Mucosa of rectum (tissue), 2 donors: ENCODE measurements around the gene PRTN3.

Source experiments
- H3K27ac ChIP-seq, 2 donors: one replicate each; pipeline ENCODE4 v1.7.0; 2013; ENCODE audit warnings: inconsistent platforms in 2 of 2, low read depth in 2 of 2, low read length in 2 of 2
- H3K27me3 ChIP-seq, 2 donors: one replicate each; pipeline ENCODE4 v1.7.0; 2013; ENCODE audit warnings: low read length in 2 of 2; ENCODE audit not compliant: control insufficient read depth in 2 of 2, insufficient read depth in 2 of 2
- H3K36me3 ChIP-seq, 2 donors: one replicate each; pipeline ENCODE4 v1.7.0; 2013; ENCODE audit warnings: low read length in 2 of 2; ENCODE audit not compliant: control insufficient read depth in 2 of 2, insufficient read depth in 2 of 2
- H3K4me1 ChIP-seq, 2 donors: one replicate each; pipeline ENCODE4 v1.7.0; 2013; ENCODE audit warnings: low read length in 2 of 2, mild to moderate bottlenecking in 1 of 2; ENCODE audit not compliant: control insufficient read depth in 2 of 2, insufficient read depth in 2 of 2
- H3K4me3 ChIP-seq, 2 donors: one replicate each; pipeline ENCODE4 v1.7.0; 2013; ENCODE audit warnings: low read length in 2 of 2
- H3K9ac ChIP-seq, 2 donors: one replicate each; pipeline ENCODE4 v1.7.0; 2013; ENCODE audit warnings: low read length in 2 of 2, low read depth in 1 of 2, mild to moderate bottlenecking in 1 of 2
- H3K9me3 ChIP-seq, 2 donors: one replicate each; pipeline ENCODE4 v1.7.0; 2013; ENCODE audit warnings: low read length in 2 of 2; ENCODE audit not compliant: control insufficient read depth in 2 of 2
- donor health status: healthy.
- donor health status: Normal muscosa, but diverticular disease.

PRTN3 gene

DNA sequence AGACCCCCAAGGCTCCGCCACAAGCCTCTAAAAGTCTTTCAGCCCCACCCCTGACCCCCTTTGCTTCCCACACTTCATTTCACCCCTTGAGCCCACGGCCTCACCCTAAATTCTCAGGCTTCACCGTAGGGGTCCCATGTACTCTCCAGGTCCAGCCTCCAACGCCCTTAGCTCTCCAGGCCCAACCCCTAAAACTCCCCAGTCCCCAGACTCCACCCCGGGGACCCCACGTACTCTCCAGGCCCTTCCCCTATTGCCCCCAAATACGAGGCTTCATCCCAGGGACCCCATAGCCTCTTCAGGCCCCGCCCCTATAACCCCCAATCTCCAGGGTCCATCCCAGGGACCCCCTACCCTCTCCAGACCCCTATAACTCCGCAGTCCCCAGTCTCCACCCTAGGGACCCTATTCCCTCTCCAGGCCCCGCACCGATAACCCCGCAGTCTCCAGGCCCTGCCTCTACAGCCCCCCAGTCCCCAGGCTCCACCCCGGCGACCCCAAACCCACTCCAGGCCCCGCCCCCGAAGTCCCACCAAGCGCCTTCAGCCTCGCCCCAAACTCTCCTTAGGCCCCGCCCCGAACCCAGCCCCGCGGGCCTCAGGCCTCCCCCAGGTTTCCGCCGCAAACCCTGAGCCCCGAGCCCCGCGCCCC is 51.6 kb downstream of the PRTN3 start:
- Histone ChIP-seq H3K9me3 (no peaks in the 10 kb centered on the region), H3K9ac (peak overlapping the region; percentile 68 to 80), H3K27ac (peak overlapping the region; percentile 92 to 95), H3K27me3 (no peaks in the 10 kb centered on the region), H3K4me3 (peak overlapping the region; percentile 72 to 82), H3K36me3 (peaks cover 15 to 21% of the 10 kb centered on the region in 2 donors), H3K4me1 (peaks cover 8 to 14% of the 10 kb centered on the region in 2 donors)

DNA sequence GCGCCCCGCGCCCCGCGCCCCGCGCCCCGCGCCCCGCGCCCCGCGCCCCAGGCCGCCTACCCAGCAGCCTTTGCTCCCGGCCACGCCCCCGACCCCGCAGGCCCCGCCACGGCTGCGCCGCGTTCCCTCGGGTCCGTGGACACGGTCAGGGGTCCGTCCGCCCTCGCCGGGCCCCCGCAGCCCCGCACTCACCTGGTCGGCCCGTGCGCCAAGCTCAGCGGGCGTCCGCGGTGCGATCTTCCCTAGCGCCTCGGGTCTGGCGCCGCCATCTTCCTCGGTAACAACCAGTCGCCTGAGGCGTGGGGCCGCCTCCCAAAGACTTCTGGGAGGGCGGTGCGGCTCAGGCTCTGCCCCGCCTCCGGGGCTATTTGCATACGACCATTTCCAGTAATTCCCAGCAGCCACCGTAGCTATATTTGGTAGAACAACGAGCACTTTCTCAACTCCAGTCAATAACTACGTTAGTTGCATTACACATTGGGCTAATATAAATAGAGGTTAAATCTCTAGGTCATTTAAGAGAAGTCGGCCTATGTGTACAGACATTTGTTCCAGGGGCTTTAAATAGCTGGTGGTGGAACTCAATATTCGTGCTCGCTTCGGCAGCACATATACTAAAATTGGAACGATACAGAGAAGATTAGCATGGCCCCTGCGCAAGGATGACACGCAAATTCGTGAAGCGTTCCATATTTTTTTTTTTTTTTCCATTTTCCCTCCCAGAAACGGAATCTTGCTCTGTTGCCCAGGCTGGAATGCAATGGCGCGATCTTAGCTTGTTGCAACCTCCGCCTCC is 52.3 kb downstream of the PRTN3 start, which contains the start of the genes MED16 and RNU6-9:
Gene MED16, minus strand, starts transcription at position 294 of the 796 bp plus-strand sequence. CDS start 2,056 bp downstream, outside the sequence.
Gene RNU6-9, plus strand, starts transcription at position 591 of the 796 bp plus-strand sequence.
- H3K4me3 ChIP-seq = peak within 1 kb of the TSS; percentile 72 to 82
- peak within 1 kb of the TSS; percentile 72 to 80 for H3K9ac ChIP-seq

DNA sequence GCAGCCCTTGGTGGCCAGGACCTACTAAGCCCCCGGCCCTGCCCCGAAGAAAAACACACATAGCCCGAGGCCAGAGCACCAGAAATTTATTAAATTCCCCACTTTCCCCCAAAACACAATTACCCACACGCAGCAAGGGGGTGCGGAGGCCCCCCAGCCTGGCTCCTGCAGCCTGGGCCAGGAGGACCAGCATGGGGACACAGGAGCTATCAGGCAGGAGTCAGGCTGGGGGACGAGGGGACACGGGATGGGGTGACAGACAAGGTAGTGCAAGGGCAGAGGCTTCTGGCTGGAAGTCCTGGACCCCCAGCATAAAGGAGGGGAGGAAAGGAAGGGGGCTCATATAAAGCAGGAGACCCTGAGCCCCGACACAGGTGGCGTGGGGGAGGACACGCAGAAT is 55.6 kb downstream of the PRTN3 start:
- no peak overlapping the region for H3K4me3 ChIP-seq
- no peak overlapping the region for H3K27ac ChIP-seq
- H3K36me3 ChIP-seq = peaks cover 0 to 6% of the 10 kb centered on the region in 2 donors
- H3K27me3 ChIP-seq = no peaks in the 10 kb centered on the region
- no peaks in the 10 kb centered on the region for H3K9me3 ChIP-seq
- no peak overlapping the region for H3K9ac ChIP-seq
- peaks cover 5% of the 10 kb centered on the region in 2 donors for H3K4me1 ChIP-seq

More for the DNA sequence above, 52.3 kb downstream of the PRTN3 start, which contains the start of the genes MED16 and RNU6-9:
- peaks cover 8 to 14% of the 10 kb centered on the region in 2 donors for H3K4me1 ChIP-seq
- H3K36me3 ChIP-seq = peaks cover 15 to 19% of the 10 kb centered on the region in 2 donors
- H3K27ac ChIP-seq = peak within 1 kb of the TSS; percentile 92 to 95
- H3K9me3 ChIP-seq = no peaks in the 10 kb centered on the region
- H3K27me3 ChIP-seq = no peaks in the 10 kb centered on the region

DNA sequence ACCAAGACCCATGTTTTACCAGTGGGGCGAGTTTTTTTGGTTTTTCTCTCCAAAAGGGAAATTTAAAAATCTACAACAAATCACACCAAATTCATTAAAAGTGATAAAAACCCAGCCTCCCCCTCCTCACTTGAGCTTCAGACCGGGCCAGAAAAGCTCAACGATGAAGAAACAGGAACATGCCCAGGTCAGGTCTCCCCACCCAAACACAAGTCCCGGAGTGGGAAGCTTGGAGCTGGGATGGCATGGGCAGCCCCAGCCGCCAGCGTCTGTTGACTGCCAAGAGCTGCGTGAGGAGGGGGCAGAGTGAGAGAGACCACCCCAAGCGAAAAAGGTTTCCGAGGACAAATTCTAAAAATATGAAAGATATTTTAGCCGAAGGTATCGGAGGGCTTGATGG is 56.2 kb downstream of the PRTN3 start:
- H3K27ac ChIP-seq = no peak overlapping the region
- peaks cover 2 to 3% of the 10 kb centered on the region in 2 donors for H3K4me1 ChIP-seq
- H3K9ac ChIP-seq = no peak overlapping the region

DNA sequence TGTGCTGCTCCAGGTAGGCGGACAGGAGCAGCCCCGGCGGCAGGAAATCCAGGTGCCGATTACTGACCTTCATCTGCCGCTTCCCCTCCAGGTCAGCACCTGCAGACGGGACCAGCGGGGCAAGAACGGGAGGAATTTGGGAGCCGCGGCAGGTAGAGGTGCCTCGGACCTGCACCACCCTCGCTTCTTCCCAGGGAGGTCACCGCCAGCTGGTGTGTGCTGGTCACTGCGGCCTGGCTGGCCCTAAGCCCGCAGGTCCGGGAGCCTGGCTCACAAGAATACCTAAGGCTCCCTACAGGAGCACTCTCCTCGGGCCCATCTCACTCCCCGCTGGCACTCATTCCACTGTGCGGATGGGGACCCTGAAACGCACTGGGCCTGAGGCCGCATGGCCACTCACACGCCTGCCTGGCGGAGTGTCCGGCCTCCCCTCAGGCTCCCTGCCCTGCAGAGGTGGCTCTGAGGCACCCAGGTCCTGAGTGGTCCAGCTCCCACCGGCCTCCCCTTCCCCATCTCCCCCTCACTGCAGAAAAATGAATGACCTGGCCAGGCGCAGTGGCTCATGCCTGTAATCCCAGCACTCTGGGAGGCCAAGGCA is 56.7 kb downstream of the PRTN3 start:
- Histone ChIP-seq H3K4me3 (no peak overlapping the region), H3K27ac (no peak overlapping the region), H3K27me3 (no peaks in the 10 kb centered on the region), H3K9me3 (no peaks in the 10 kb centered on the region), H3K36me3 (peaks cover 0 to 9% of the 10 kb centered on the region in 2 donors), H3K9ac (no peak overlapping the region), H3K4me1 (no peaks in the 10 kb centered on the region)

More for the DNA sequence above, 56.2 kb downstream of the PRTN3 start:
- Histone ChIP-seq H3K9me3 (no peaks in the 10 kb centered on the region), H3K4me3 (no peak overlapping the region), H3K27me3 (no peaks in the 10 kb centered on the region), H3K36me3 (peaks cover 0 to 9% of the 10 kb centered on the region in 2 donors)
